ENCODE measurements around the gene ARHGAP29.
A peak's percentile ranks its signal among the peaks of the same experiment; 100 is the strongest.

The ARHGAP29 gene

GRCh38 chr1:94237291-94238226 lies at the start of gene ARHGAP29:
Gene ARHGAP29, minus strand, starts transcription at chr1:94237584. Its CDS starts 5,973 bp downstream, at chr1:94231611.
- Mint-ChIP-seq H3K4me1 (peaks cover 5 to 14% of the 10 kb centered on the region in 2 donors), H3K4me3 (peak within 1 kb of the TSS; percentile 64 to 71), H3K36me3 (no peaks in the 10 kb centered on the region), H3K27me3 (peaks cover 53 to 75% of the 10 kb centered on the region in 2 donors), H3K9me3 (peaks cover 7% of the 10 kb centered on the region in 2 donors), H3K27ac (no peak within 1 kb of the TSS)
- ATAC-seq (replicated peaks): peak; percentile 89 to 90
- peak; percentile 28 for DNase-seq

- H3K4me3 Mint-ChIP-seq: no peak overlapping the region
- H3K27me3 Mint-ChIP-seq: peaks cover 23 to 26% of the 10 kb centered on the region in 2 donors
- ATAC-seq (replicated peaks) (no peak), DNase-seq (no peak)
- no peaks in the 10 kb centered on the region for H3K36me3 Mint-ChIP-seq
- no peak overlapping the region for H3K27ac Mint-ChIP-seq
- H3K4me1 Mint-ChIP-seq: no peaks in the 10 kb centered on the region
- peaks cover 0 to 2% of the 10 kb centered on the region in 2 donors for H3K9me3 Mint-ChIP-seq
Measured at GRCh38 chr1:94286864-94287437, 49.6 kb upstream of the ARHGAP29 start.

GRCh38 chr1:94285031-94285654 lies 47.8 kb upstream of the ARHGAP29 start:
- Mint-ChIP-seq H3K9me3 (peaks cover 0 to 2% of the 10 kb centered on the region in 2 donors), H3K36me3 (no peaks in the 10 kb centered on the region), H3K27ac (no peak overlapping the region), H3K27me3 (peaks cover 13 to 17% of the 10 kb centered on the region in 2 donors), H3K4me1 (no peaks in the 10 kb centered on the region), H3K4me3 (no peak overlapping the region)
- DNase-seq (no peak), ATAC-seq (replicated peaks) (no peak)

- peaks cover 14 to 17% of the 10 kb centered on the region in 2 donors for H3K27me3 Mint-ChIP-seq
- no peak for DNase-seq
- no peaks in the 10 kb centered on the region for H3K4me1 Mint-ChIP-seq
- no peaks in the 10 kb centered on the region for H3K36me3 Mint-ChIP-seq
- peaks cover 0 to 2% of the 10 kb centered on the region in 2 donors for H3K9me3 Mint-ChIP-seq
- no peak overlapping the region for H3K27ac Mint-ChIP-seq
- H3K4me3 Mint-ChIP-seq: no peak overlapping the region
- no peak for ATAC-seq (replicated peaks)
Measured at GRCh38 chr1:94284476-94284875, 47.1 kb upstream of the ARHGAP29 start.

GRCh38 chr1:94283462-94283861 lies 46.1 kb upstream of the ARHGAP29 start:
- H3K4me1 Mint-ChIP-seq: no peaks in the 10 kb centered on the region
- H3K27me3 Mint-ChIP-seq: peaks cover 14 to 17% of the 10 kb centered on the region in 2 donors
- ATAC-seq (replicated peaks): no peak
- no peaks in the 10 kb centered on the region for H3K36me3 Mint-ChIP-seq
- H3K9me3 Mint-ChIP-seq: peaks cover 0 to 2% of the 10 kb centered on the region in 2 donors
- DNase-seq: no peak
- H3K27ac Mint-ChIP-seq: no peak overlapping the region
- no peak overlapping the region for H3K4me3 Mint-ChIP-seq

GRCh38 chr1:94282143-94282711 lies 44.8 kb upstream of the ARHGAP29 start:
- no peaks in the 10 kb centered on the region for H3K9me3 Mint-ChIP-seq
- peaks cover 14 to 17% of the 10 kb centered on the region in 2 donors for H3K27me3 Mint-ChIP-seq
- DNase-seq (no peak), ATAC-seq (replicated peaks) (no peak)
- no peaks in the 10 kb centered on the region for H3K4me1 Mint-ChIP-seq
- H3K36me3 Mint-ChIP-seq: no peaks in the 10 kb centered on the region
- no peak overlapping the region for H3K27ac Mint-ChIP-seq
- H3K4me3 Mint-ChIP-seq: no peak overlapping the region

GRCh38 chr1:94281361-94282142 lies 44.2 kb upstream of the ARHGAP29 start:
- Mint-ChIP-seq H3K27me3 (peaks cover 14 to 17% of the 10 kb centered on the region in 2 donors), H3K9me3 (no peaks in the 10 kb centered on the region), H3K36me3 (no peaks in the 10 kb centered on the region), H3K4me1 (no peaks in the 10 kb centered on the region), H3K27ac (no peak overlapping the region), H3K4me3 (no peak overlapping the region)
- DNase-seq: no peak
- no peak for ATAC-seq (replicated peaks)

- Mint-ChIP-seq H3K4me3 (no peak overlapping the region), H3K27me3 (peaks cover 14 to 17% of the 10 kb centered on the region in 2 donors), H3K27ac (no peak overlapping the region), H3K4me1 (no peaks in the 10 kb centered on the region), H3K36me3 (no peaks in the 10 kb centered on the region), H3K9me3 (no peaks in the 10 kb centered on the region)
- ATAC-seq (replicated peaks) (no peak), DNase-seq (no peak)
Measured at GRCh38 chr1:94280541-94280940, 43.2 kb upstream of the ARHGAP29 start.

- Mint-ChIP-seq H3K4me3 (no peak overlapping the region), H3K4me1 (no peaks in the 10 kb centered on the region), H3K36me3 (no peaks in the 10 kb centered on the region), H3K27me3 (peaks cover 10 to 12% of the 10 kb centered on the region in 2 donors), H3K27ac (no peak overlapping the region), H3K9me3 (no peaks in the 10 kb centered on the region)
- DNase-seq (no peak), ATAC-seq (replicated peaks) (no peak)
Measured at GRCh38 chr1:94279462-94279861, 42.1 kb upstream of the ARHGAP29 start.

GRCh38 chr1:94279038-94279437 lies 41.7 kb upstream of the ARHGAP29 start:
- DNase-seq: no peak
- ATAC-seq (replicated peaks): no peak
- Mint-ChIP-seq H3K27ac (no peak overlapping the region), H3K36me3 (no peaks in the 10 kb centered on the region), H3K4me1 (no peaks in the 10 kb centered on the region), H3K27me3 (peaks cover 10 to 12% of the 10 kb centered on the region in 2 donors), H3K9me3 (no peaks in the 10 kb centered on the region), H3K4me3 (no peak overlapping the region)

- no peak overlapping the region for H3K4me3 Mint-ChIP-seq
- ATAC-seq (replicated peaks): no peak
- no peaks in the 10 kb centered on the region for H3K4me1 Mint-ChIP-seq
- peaks cover 10 to 15% of the 10 kb centered on the region in 2 donors for H3K27me3 Mint-ChIP-seq
- H3K36me3 Mint-ChIP-seq: no peaks in the 10 kb centered on the region
- no peak overlapping the region for H3K27ac Mint-ChIP-seq
- no peak for DNase-seq
- H3K9me3 Mint-ChIP-seq: no peaks in the 10 kb centered on the region
Measured at GRCh38 chr1:94276988-94277434, 39.6 kb upstream of the ARHGAP29 start.

- Mint-ChIP-seq H3K4me3 (no peak overlapping the region), H3K9me3 (no peaks in the 10 kb centered on the region), H3K36me3 (no peaks in the 10 kb centered on the region), H3K27ac (no peak overlapping the region), H3K27me3 (peaks cover 5 to 12% of the 10 kb centered on the region in 2 donors), H3K4me1 (no peaks in the 10 kb centered on the region)
- no peak for DNase-seq
- no peak for ATAC-seq (replicated peaks)
Measured at GRCh38 chr1:94275083-94275482, 37.7 kb upstream of the ARHGAP29 start.

GRCh38 chr1:94274561-94274960 lies 37.2 kb upstream of the ARHGAP29 start:
- no peaks in the 10 kb centered on the region for H3K36me3 Mint-ChIP-seq
- H3K4me1 Mint-ChIP-seq: no peaks in the 10 kb centered on the region
- H3K27me3 Mint-ChIP-seq: peaks cover 5 to 12% of the 10 kb centered on the region in 2 donors
- H3K4me3 Mint-ChIP-seq: no peak overlapping the region
- no peak for ATAC-seq (replicated peaks)
- no peak overlapping the region for H3K27ac Mint-ChIP-seq
- H3K9me3 Mint-ChIP-seq: no peaks in the 10 kb centered on the region
- no peak for DNase-seq

Data from stimulated activated naive B cell treated with anti-CD40 and anti-IgM and Interleukin-4, amounts not matched to agents 10 μg/mL and 1 μg/mL and 100 μg/mL, for 72 hours (primary cell).